NB4 (cell line): ENCODE results near the gene MBOAT1.

Experiments
- DNase-seq: peaks from one replicate; pipeline ENCODE4 v3.0.0; 2010; ENCODE audit warnings: low read depth
- H3K4me3 ChIP-seq: one replicate; pipeline ENCODE4 v1.5.1; 2011; ENCODE audit warnings: mild to moderate bottlenecking, low read depth, low read length, moderate library complexity
- CTCF ChIP-seq: IDR thresholded peaks from one replicate; pipeline ENCODE4 v1.5.1; 2012; ENCODE audit warnings: low read depth, low read length
- MAX ChIP-seq: IDR thresholded peaks from 2 replicates; pipeline ENCODE4 v1.6.1; 2011; ENCODE audit warnings: low read depth, low read length
- MYC ChIP-seq: IDR thresholded peaks from 2 replicates; pipeline ENCODE4 v1.6.1; 2011; ENCODE audit warnings: low read depth, low read length
- POLR2A ChIP-seq: IDR thresholded peaks from 2 replicates; pipeline ENCODE4 v1.6.1; 2011; ENCODE audit warnings: mild to moderate bottlenecking; ENCODE audit not compliant: insufficient read length; ENCODE audit errors: extremely low read depth

Gene MBOAT1

DNA sequence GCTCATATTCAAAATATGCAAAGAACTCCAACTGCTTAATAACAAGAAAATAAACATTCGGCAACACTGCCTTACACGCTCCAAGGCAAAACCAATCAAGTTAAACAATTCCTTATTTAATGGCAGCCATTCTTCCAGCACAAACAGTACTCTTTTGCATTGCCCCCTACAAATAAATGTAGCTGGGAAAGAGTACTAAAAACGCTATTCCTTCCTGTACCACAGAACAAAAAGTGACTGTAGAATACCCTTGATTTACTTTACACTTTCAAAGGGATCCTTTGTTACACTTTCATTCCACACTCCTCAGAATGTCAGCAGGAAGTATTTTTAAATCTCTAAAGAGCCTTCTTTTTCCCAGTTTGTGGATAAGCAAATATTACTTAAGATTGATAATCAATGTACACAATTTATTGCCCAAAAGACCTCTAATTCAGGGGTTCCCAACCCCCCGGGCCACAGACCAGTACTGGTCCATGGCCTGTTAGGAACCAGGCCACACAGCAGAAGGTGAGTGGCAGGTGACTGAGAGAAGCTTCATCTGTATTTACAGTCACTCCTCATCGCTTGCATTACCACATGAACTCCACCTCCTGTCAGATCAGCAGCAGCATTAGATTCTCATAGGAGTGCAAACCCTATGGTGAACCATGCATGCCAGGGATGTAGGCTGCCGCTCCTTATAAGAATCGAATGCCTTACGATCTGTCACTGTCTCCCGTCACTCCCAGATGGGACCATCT lies 51.6 kb downstream of the MBOAT1 start:
- no peak for DNase-seq
- TF ChIP-seq MYC (no peak), POLR2A (no peak), CTCF (no peak), MAX (no peak)

DNA sequence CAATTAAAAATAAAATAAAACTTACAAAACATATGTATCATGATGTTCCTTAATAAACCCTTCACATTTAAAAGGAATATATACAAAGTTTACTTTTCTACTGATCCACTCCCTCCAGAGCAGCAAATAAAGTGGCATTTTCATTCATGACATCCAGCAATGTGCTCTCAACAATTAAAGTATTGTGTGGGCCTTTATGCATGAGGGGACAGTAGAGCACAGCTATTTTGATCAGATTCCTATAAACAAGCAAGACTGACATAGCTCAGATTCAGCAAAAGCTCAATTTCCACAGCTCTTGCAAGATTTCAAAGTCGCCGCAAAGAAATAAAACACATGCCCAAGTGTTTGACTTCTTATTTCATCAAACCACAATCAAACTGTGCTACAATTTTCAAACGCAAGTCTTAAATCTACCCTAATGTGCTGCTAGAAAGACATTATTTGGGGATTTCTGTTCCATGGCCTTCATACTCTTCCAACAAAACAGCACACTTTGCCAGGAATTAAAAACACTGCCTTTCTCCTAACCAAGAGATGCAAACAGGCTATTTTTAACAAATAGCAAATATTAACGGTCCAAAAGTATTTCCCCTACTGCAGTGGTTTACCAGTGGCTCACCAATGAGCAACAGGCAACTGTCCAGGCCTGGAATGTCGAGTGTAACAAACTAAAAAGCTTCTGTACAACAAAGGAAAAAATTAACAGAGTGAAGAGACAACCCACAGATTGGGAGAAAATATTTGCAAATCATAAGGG lies 52.3 kb downstream of the MBOAT1 start:
- TF ChIP-seq MAX (no peak), POLR2A (no peak), MYC (no peak), CTCF (no peak)
- H3K4me3 ChIP-seq: no peak overlapping the region
- DNase-seq: no peak

More for the DNA sequence above, 51.6 kb downstream of the MBOAT1 start:
- no peak overlapping the region for H3K4me3 ChIP-seq

DNA sequence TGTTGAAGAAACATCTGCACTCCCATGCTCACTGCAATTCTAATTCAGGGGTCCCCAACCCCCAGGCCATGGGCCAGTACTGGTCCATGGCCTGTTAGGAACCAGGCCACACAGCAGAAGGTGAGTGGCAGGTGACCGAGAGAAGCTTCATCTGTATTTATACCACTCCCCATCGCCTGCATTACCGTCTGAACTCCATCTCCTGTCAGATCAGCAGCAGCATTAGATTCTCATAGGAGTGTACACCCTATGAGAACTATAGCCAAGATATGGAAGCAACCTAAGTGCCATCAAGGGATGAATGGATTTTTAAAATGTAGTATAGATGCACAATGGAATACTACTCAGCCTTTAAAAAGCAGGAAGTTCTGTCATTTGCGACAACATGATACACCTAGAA lies 53.2 kb downstream of the MBOAT1 start:
- TF ChIP-seq POLR2A (no peak), MYC (no peak), MAX (no peak), CTCF (no peak)
- DNase-seq: no peak
- H3K4me3 ChIP-seq: no peak overlapping the region

DNA sequence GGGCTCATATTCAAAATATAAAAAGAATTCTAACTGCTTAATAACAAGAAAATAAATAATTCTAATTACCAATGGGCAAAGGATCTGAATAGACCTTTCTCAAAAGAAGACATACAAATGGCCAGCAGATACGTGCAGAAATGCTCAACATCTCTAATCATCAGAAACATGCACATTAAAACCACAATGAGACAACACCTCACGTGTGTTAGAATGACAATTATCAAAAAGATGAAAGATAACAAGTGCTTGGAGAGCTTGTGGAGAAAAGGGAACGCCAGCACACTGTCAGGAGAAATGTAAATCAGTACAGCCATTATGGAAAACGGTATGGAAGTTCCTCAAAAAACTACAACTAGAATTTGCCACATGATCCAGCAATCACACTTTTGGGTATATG lies 53.6 kb downstream of the MBOAT1 start:
- no peak overlapping the region for H3K4me3 ChIP-seq
- DNase-seq: no peak
- TF ChIP-seq CTCF: no peak
- TF ChIP-seq MYC: no peak
- TF ChIP-seq POLR2A: no peak
- no peak for TF ChIP-seq MAX

DNA sequence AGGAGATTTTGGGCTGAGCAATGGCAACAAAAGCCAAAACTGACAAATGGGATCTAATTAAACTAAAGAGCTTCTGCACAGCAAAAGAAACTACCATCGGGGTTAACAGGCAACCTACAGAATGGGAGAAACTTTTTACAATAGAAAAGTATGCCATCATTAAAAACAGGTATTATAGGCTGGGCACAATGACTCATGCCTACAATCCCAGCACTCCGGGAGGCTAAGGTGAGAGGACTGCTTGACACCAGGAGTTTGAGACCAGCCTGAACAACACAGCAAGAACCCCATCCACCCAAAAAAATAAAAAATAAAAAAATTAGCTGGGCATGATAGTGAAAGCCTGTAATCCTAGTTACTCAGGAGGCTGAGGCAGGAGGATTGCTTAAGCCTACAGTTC lies 55.4 kb downstream of the MBOAT1 start:
- DNase-seq: no peak
- no peak overlapping the region for H3K4me3 ChIP-seq
- TF ChIP-seq MYC (no peak), CTCF (no peak), MAX (no peak), POLR2A (no peak)
